ENCODE measurements around the gene DPF3. TPM values are rescaled to one million over a fixed set of nuclear protein-coding genes. Genes with fewer than 3 reads are reported as not detected.

DPF3 gene
- total RNA-seq, 4 donors from 2014 or later, result 16.7 to 27.8 (median 20.3) TPM

DNA sequence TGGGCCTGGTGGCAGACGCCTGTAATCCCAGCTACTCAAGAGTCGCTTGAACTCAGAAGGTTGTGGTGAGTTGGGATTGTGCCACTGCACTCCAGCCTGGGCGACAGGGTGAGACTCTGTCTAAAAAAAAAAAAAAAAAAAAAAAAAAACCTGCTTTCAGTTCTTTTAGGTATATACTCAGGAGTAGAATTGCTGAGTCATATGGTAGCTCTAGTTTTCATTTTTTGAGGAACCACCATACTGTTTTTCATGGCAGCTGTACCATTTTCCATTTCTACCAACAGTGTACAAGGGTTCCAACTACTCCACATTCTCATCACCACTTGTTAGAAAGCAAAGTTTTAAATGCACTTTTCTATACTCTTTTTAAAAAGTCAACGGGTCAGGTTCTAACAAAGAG lies 119.8 kb downstream of the DPF3 start:
- Histone ChIP-seq H3K4me3 (no peak overlapping the region), H3K9me3 (no peaks in the 10 kb centered on the region), H3K27me3 (no peaks in the 10 kb centered on the region), H3K4me1 (peaks cover 50 to 51% of the 10 kb centered on the region in 2 donors), H3K27ac (peak overlapping the region; percentile 13 to 60 (median 41)), H3K36me3 (no peaks in the 10 kb centered on the region)
- TF ChIP-seq CTCF (IDR thresholded peaks at IDR 0.05 in 4 of 5, conservative IDR thresholded peaks at IDR 0.05 in 1 of 5) (no peak), POLR2A (IDR thresholded peaks at IDR 0.05) (no peak)
- DNase-seq (no peak), ATAC-seq (no peak)
- intact Hi-C loops (cut with DNase I; ENCODE audit: low total_unique reads) (no loop called here), in situ Hi-C loops (cut with MboI; ENCODE audit: low sequenced_read_pairs in 4 of 4) (no loop called here)

GRCh38 chr14:72771561-72771960 lies 122.3 kb downstream of the DPF3 start:
- ATAC-seq (no peak), DNase-seq (no peak)
- intact Hi-C loops (cut with DNase I; ENCODE audit: low total_unique reads) (no loop called here), in situ Hi-C loops (cut with MboI; ENCODE audit: low sequenced_read_pairs in 4 of 4) (no loop called here)
- TF ChIP-seq CTCF (IDR thresholded peaks at IDR 0.05 in 4 of 5, conservative IDR thresholded peaks at IDR 0.05 in 1 of 5) (no peak), POLR2A (IDR thresholded peaks at IDR 0.05) (no peak)
- H3K36me3 ChIP-seq, result no peaks in the 10 kb centered on the region
- H3K27me3 ChIP-seq, result no peaks in the 10 kb centered on the region
- H3K4me1 ChIP-seq, result peaks cover 32 to 41% of the 10 kb centered on the region in 2 donors
- H3K4me3 ChIP-seq, result no peak overlapping the region
- peak overlapping the region in 3 of 4 donors; percentile 16 to 61 (median 47) for H3K27ac ChIP-seq
- H3K9me3 ChIP-seq, result peaks cover 0 to 7% (median 0%) of the 10 kb centered on the region in 3 donors

DNA sequence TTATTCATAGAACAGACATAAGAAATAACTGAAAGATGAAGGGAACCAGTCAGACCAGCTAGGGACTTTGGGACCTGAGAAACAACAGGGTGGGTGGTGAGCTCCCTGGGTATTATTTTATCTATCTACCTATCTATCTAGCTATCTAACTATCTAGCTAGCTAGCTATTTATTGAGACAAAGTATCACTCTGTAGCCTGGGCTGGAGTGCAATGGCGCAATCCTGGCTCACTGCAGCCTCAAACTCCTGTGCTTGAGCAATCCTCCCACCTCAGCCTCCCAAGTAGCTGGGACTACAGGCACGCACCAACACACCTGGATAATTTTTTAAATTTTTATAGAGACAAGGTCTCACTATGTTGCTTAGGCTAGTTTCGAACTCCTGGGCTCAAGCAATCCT lies 127.6 kb downstream of the DPF3 start:
- Histone ChIP-seq H3K9me3 (peaks cover 0 to 7% (median 0%) of the 10 kb centered on the region in 3 donors), H3K27me3 (no peaks in the 10 kb centered on the region), H3K27ac (no peak overlapping the region), H3K4me1 (no peaks in the 10 kb centered on the region), H3K36me3 (no peaks in the 10 kb centered on the region), H3K4me3 (no peak overlapping the region)
- no peak for ATAC-seq
- no peak for TF ChIP-seq POLR2A (IDR thresholded peaks at IDR 0.05)
- TF ChIP-seq CTCF (IDR thresholded peaks at IDR 0.05 in 4 of 5, conservative IDR thresholded peaks at IDR 0.05 in 1 of 5), result no peak
- in situ Hi-C loops (cut with MboI; ENCODE audit: low sequenced_read_pairs in 4 of 4), result no loop called here
- no peak for DNase-seq
- intact Hi-C loops (cut with DNase I; ENCODE audit: low total_unique reads), result no loop called here

- peaks cover 0 to 10% of the 10 kb centered on the region in 2 donors for H3K36me3 ChIP-seq
- H3K4me3 ChIP-seq, result no peak overlapping the region
- in situ Hi-C loops (cut with MboI; ENCODE audit: low sequenced_read_pairs in 4 of 4) (no loop called here), intact Hi-C loops (cut with DNase I; ENCODE audit: low total_unique reads) (no loop called here)
- no peak overlapping the region for H3K27ac ChIP-seq
- DNase-seq, result no peak
- no peak for ATAC-seq
- TF ChIP-seq CTCF (IDR thresholded peaks at IDR 0.05 in 4 of 5, conservative IDR thresholded peaks at IDR 0.05 in 1 of 5) (no peak), POLR2A (IDR thresholded peaks at IDR 0.05) (no peak)
- no peaks in the 10 kb centered on the region for H3K27me3 ChIP-seq
- H3K4me1 ChIP-seq, result no peaks in the 10 kb centered on the region
- peaks cover 0 to 22% (median 6%) of the 10 kb centered on the region in 3 donors for H3K9me3 ChIP-seq
These were observed 130.0 kb downstream of the DPF3 start for GRCh38 chr14:72763892-72764291.

DNA sequence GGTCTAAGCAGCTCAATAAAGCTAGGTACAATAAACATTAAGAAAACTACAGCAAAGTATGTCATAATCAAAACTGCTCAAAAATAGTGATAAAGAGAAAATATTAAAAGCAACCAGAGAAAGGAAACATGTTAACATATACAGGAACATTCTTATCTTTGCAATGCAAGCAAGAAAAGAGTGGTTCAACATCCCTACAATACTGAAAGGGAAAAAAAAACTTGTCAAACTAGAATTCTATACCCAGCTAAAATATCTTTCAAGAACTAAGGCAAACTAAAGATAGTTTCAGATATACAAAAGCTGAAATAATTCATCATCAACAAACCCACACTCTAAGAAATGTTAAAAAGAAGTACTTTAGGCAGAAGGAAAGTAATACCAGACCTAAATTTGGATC lies 134.2 kb downstream of the DPF3 start:
- Histone ChIP-seq H3K4me1 (peaks cover 0 to 6% of the 10 kb centered on the region in 2 donors), H3K9me3 (peaks cover 0 to 15% (median 6%) of the 10 kb centered on the region in 3 donors), H3K27ac (no peak overlapping the region), H3K27me3 (no peaks in the 10 kb centered on the region), H3K36me3 (peaks cover 0 to 10% of the 10 kb centered on the region in 2 donors), H3K4me3 (no peak overlapping the region)
- TF ChIP-seq CTCF (IDR thresholded peaks at IDR 0.05 in 4 of 5, conservative IDR thresholded peaks at IDR 0.05 in 1 of 5), result no peak
- no peak for TF ChIP-seq POLR2A (IDR thresholded peaks at IDR 0.05)
- DNase-seq (no peak), ATAC-seq (no peak)
- in situ Hi-C loops (cut with MboI; ENCODE audit: low sequenced_read_pairs in 4 of 4) (no loop called here), intact Hi-C loops (cut with DNase I; ENCODE audit: low total_unique reads) (no loop called here)

Data from gastrocnemius medialis (tissue), 4 donors.